ENCODE data around the gene UBR4. TPM values are rescaled to one million over a fixed set of nuclear protein-coding genes. Genes with fewer than 3 reads are reported as not detected.

Gene UBR4
- total and polyA plus RNA-seq, 2 of the 8 experiments (the other 6 are each of a cell fraction or from before 2014, with no cell fraction given) = 139 to 152 TPM

GRCh38 chr1:19222573-19222972, 12.5 kb upstream of the UBR4 start (continued):
- TF ChIP-seq CHD7 (IDR thresholded peaks at IDR 0.05; ENCODE audit: insufficient replicate concordance, low read length) = no peak
